22Rv1 (cell line): Measurements from ENCODE around the gene AKAP3.

ENCODE experiments used
- H3K27ac ChIP-seq: fragments of 450-650 bp; 2 replicates; pipeline ENCODE4 v1.5.1; 2017
- CTCF ChIP-seq: fragments of 450-650 bp; IDR thresholded peaks from 2 replicates; pipeline ENCODE4 v1.5.1; 2017; ENCODE audit warnings: mild to moderate bottlenecking
- ZFX ChIP-seq: fragments of 450-650 bp; IDR thresholded peaks from 2 replicates; pipeline ENCODE4 v1.6.1; 2017; ENCODE audit warnings: antibody characterized with exemption, borderline replicate concordance

Gene AKAP3

GRCh38 chr12:4653691-4654090 is 4.8 kb upstream of the AKAP3 start:
- TF ChIP-seq CTCF (no peak), ZFX (no peak)
- no peak overlapping the region for H3K27ac ChIP-seq

- H3K27ac ChIP-seq: no peak overlapping the region
- TF ChIP-seq ZFX (no peak), CTCF (no peak)
These were observed 4.4 kb upstream of the AKAP3 start for GRCh38 chr12:4653257-4653656.

GRCh38 chr12:4649358-4649661 is 459 bp upstream of the AKAP3 start:
- TF ChIP-seq ZFX (no peak), CTCF (no peak)
- peak overlapping the region; percentile 79 for H3K27ac ChIP-seq

- TF ChIP-seq CTCF (no peak), ZFX (no peak)
- peak overlapping the region; percentile 79 for H3K27ac ChIP-seq
These were observed 749 bp downstream of the AKAP3 start for GRCh38 chr12:4648104-4648500.

- no peak overlapping the region for H3K27ac ChIP-seq
- TF ChIP-seq ZFX: no peak
- TF ChIP-seq CTCF: no peak
These were observed 3.8 kb downstream of the AKAP3 start for GRCh38 chr12:4645023-4645422.

- H3K27ac ChIP-seq: no peak overlapping the region
- no peak for TF ChIP-seq ZFX
- TF ChIP-seq CTCF: no peak
These were observed 5.1 kb downstream of the AKAP3 start for GRCh38 chr12:4643747-4644146.

GRCh38 chr12:4630262-4630661 is 18.6 kb downstream of the AKAP3 start:
- no peak overlapping the region for H3K27ac ChIP-seq
- TF ChIP-seq ZFX: no peak
- no peak for TF ChIP-seq CTCF
